ENCODE measurements around the gene LAMA2. TPM values are rescaled to one million over a fixed set of nuclear protein-coding genes. Genes with fewer than 3 reads are reported as not detected.

The LAMA2 gene
- total RNA-seq, 1 experiment from 2014 or later = 8.2 TPM

GRCh38 chr6:129359811-129360681 lies 477.1 kb downstream of the LAMA2 start:
- Histone ChIP-seq H3K27ac (ENCODE audit: low read depth, low read length) (no peak overlapping the region), H3K9ac (ENCODE audit: low read length) (no peak overlapping the region)

DNA sequence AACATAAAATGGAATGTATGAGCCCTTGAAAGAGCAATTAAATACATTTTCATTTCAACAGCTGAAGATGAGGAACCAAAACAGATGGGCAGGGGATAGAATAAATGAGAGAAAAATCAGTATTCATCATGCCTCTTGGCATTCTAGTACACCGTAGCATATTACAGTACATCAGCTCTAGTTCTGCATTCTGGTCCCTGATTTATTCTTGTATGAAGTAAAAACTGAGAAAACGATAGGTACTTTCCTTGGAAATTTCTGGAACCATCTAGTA lies 477.7 kb downstream of the LAMA2 start:
- H3K79me2 ChIP-seq (ENCODE audit: insufficient read depth, low read length) = no peaks in the 10 kb centered on the region
- H3K27me3 ChIP-seq (ENCODE audit: insufficient read depth, low read length) = no peaks in the 10 kb centered on the region
- no peak for DNase-seq (ENCODE audit: low read depth, low spot score)
- H3K4me1 ChIP-seq (ENCODE audit: control insufficient read depth in 1 of 2, insufficient read depth in 2 of 2, low read length in 2 of 2) = no peaks in the 10 kb centered on the region
- H3K4me2 ChIP-seq (ENCODE audit: low read length) = no peak overlapping the region
- ChIA-PET RAD21 (ENCODE audit: low non-redundant PET in 1 of 2, low total read pairs in 2 of 2, uncharacterized antibody in 2 of 2, unreplicated experiment in 2 of 2) (no interaction called here), POLR2A (no interaction called here), CTCF (interaction anchor here (2.5 kb wide), 1 partner anchor 10 kb away, joined by 9 read pairs; no protein-coding TSS in a partner anchor)
- intact Hi-C loops (cut with micrococcal nuclease) = no loop called here
- no peak overlapping the region for H3K27ac ChIP-seq (ENCODE audit: low read depth, low read length)
- ATAC-seq = no peak
- BruUV-seq (replicated peaks) = no TSS peak
- H3K9me3 ChIP-seq (ENCODE audit: control insufficient read depth in 1 of 2, insufficient read depth in 1 of 2, low read depth in 1 of 2, low read length in 2 of 2) = no peaks in the 10 kb centered on the region
- H3K4me3 ChIP-seq (replicated peaks in 1 of 2; ENCODE audit: low read depth in 1 of 2, low read length in 2 of 2) = no peak overlapping the region
- no peaks in the 10 kb centered on the region for H3K9me2 ChIP-seq (ENCODE audit: insufficient read depth)
- H3K36me3 ChIP-seq (ENCODE audit: control insufficient read depth in 1 of 2, insufficient read depth in 2 of 2, low read length in 2 of 2) = no peaks in the 10 kb centered on the region
- no peak overlapping the region for H2AFZ ChIP-seq (ENCODE audit: low read depth, low read length, poor library complexity, severe bottlenecking)
- no peaks in the 10 kb centered on the region for H4K20me1 ChIP-seq (ENCODE audit: insufficient read depth)
- H3K9ac ChIP-seq (ENCODE audit: low read length) = no peak overlapping the region
- TF ChIP-seq MAX (IDR thresholded peaks at IDR 0.05) (no peak), POLR2A (IDR thresholded peaks at IDR 0.05; ENCODE audit: borderline replicate concordance, extremely low read depth, insufficient read depth, insufficient read length) (no peak), SP1 (IDR thresholded peaks at IDR 0.05; ENCODE audit: low read depth) (no peak), ELF1 (IDR thresholded peaks at IDR 0.05; ENCODE audit: borderline replicate concordance, low read depth) (no peak), JUND (IDR thresholded peaks at IDR 0.05) (no peak), ZNF274 (IDR thresholded peaks at IDR 0.05; ENCODE audit: low read depth, low read length) (no peak), YY1 (IDR thresholded peaks at IDR 0.05; ENCODE audit: extremely low read depth, insufficient replicate concordance, low read depth, low read length) (no peak), FOSL1 (IDR thresholded peaks at IDR 0.05; ENCODE audit: low read depth) (no peak), REST (IDR thresholded peaks at IDR 0.05; ENCODE audit: low read depth) (no peak), SRF (IDR thresholded peaks at IDR 0.05; ENCODE audit: low read depth) (no peak), EZH2phosphoT487 (IDR thresholded peaks at IDR 0.05; ENCODE audit: borderline replicate concordance) (no peak), CBX3 (IDR thresholded peaks at IDR 0.05; ENCODE audit: low read depth) (no peak), RAD21 (IDR thresholded peaks at IDR 0.05; ENCODE audit: low read depth) (no peak)
- TF ChIP-seq, protein P1, sequence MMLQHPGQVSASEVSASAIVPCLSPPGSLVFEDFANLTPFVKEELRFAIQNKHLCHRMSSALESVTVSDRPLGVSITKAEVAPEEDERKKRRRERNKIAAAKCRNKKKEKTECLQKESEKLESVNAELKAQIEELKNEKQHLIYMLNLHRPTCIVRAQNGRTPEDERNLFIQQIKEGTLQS (IDR thresholded peaks at IDR 0.05) = no peak

More at GRCh38 chr6:129359811-129360681, 477.1 kb downstream of the LAMA2 start:
- no peaks in the 10 kb centered on the region for H4K20me1 ChIP-seq (ENCODE audit: insufficient read depth)
- no peak overlapping the region for H3K4me3 ChIP-seq (replicated peaks in 1 of 2; ENCODE audit: low read depth in 1 of 2, low read length in 2 of 2)
- intact Hi-C loops (cut with micrococcal nuclease) = no loop called here
- ChIA-PET CTCF (interaction anchor here (2.5 kb wide), 1 partner anchor 10 kb away, joined by 9 read pairs; no protein-coding TSS in a partner anchor), RAD21 (ENCODE audit: low non-redundant PET in 1 of 2, low total read pairs in 2 of 2, uncharacterized antibody in 2 of 2, unreplicated experiment in 2 of 2) (no interaction called here), POLR2A (no interaction called here)
- H3K4me2 ChIP-seq (ENCODE audit: low read length) = no peak overlapping the region
- H2AFZ ChIP-seq (ENCODE audit: low read depth, low read length, poor library complexity, severe bottlenecking) = no peak overlapping the region
- no peaks in the 10 kb centered on the region for H3K79me2 ChIP-seq (ENCODE audit: insufficient read depth, low read length)
- ATAC-seq (no peak), DNase-seq (ENCODE audit: low read depth, low spot score) (no peak)
- TF ChIP-seq SP1 (IDR thresholded peaks at IDR 0.05; ENCODE audit: low read depth) = no peak
- no peak for TF ChIP-seq SIN3A (IDR thresholded peaks at IDR 0.05; ENCODE audit: low read depth)
- TF ChIP-seq MAX (IDR thresholded peaks at IDR 0.05) = no peak
- TF ChIP-seq CEBPB (IDR thresholded peaks at IDR 0.05; ENCODE audit: low read depth) = no peak
- TF ChIP-seq YY1 (IDR thresholded peaks at IDR 0.05; ENCODE audit: extremely low read depth, insufficient replicate concordance, low read depth, low read length) = no peak
- no peak for TF ChIP-seq ZFX (IDR thresholded peaks at IDR 0.05)
- TF ChIP-seq ZNF274 (IDR thresholded peaks at IDR 0.05; ENCODE audit: low read depth, low read length) = no peak
- no peak for TF ChIP-seq EGR1 (IDR thresholded peaks at IDR 0.05; ENCODE audit: low read depth)
- no peak for TF ChIP-seq JUND (IDR thresholded peaks at IDR 0.05)
- H3K9me3 ChIP-seq (ENCODE audit: control insufficient read depth in 1 of 2, insufficient read depth in 1 of 2, low read depth in 1 of 2, low read length in 2 of 2) = no peaks in the 10 kb centered on the region
- H3K36me3 ChIP-seq (ENCODE audit: control insufficient read depth in 1 of 2, insufficient read depth in 2 of 2, low read length in 2 of 2) = no peaks in the 10 kb centered on the region
- no peaks in the 10 kb centered on the region for H3K4me1 ChIP-seq (ENCODE audit: control insufficient read depth in 1 of 2, insufficient read depth in 2 of 2, low read length in 2 of 2)
- no peaks in the 10 kb centered on the region for H3K9me2 ChIP-seq (ENCODE audit: insufficient read depth)
- BruUV-seq (replicated peaks) = no TSS peak
- no peaks in the 10 kb centered on the region for H3K27me3 ChIP-seq (ENCODE audit: insufficient read depth, low read length)
